T1000 (cell line): Measurements from ENCODE around the gene FGF1.
A peak's percentile ranks its signal among the peaks of the same experiment; 100 is the strongest.

Source experiments
- DNase-seq: peaks from one replicate; lab custom pipeline; 2025; ENCODE audit warnings: mixed read lengths; lab: John Stamatoyannopoulos, UW

Gene FGF1

DNA sequence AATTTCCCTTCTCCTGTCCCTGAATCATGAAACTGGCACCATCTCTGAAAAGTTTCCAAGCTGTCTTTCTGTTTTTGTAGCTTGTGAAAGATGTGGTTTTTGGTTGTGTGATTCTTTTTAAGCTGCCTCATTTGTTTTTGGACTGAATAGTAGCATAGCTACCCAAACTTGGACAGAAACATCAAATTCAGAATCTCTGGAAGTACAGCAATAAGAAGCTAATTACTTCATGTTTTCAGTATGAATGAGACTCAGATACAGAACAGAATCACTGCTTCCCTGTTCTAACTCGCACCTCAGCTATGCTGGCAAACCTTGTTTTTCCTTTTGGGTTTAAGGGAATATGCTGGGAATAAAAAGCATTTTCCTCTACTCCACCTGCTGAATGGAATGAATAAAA lies 101.0 kb downstream of the FGF1 start:
- no peak for DNase-seq

DNA sequence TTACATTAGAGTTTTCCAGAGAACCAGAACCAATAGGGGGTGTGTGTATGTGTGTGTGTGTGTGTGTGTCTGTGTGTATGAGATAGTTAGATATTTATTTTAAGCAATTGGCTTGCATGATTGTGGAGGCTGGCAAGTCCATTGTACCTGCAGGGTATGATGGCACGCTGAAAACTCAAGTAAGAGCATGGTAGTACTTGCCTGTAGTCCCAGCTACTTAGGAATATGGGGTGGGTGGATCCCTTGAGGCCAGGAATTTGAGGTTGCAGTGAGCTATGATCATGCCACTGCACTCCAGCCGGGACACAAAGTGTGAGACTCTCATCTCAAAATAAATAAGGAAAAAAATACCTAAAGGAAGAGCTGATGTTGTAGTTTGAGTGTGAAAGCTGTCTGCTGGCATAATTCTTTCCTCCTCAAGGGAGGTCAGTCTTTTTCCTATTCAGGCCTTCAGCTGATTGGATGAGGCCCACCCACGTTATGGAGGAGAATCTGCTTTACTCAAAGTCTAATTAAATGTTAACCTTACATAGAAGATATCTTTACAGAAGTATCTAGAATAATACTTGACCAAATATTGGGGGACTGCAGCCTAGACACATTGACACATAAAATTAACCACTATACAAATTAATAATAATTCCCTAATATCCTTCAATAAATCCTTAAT lies 107.6 kb downstream of the FGF1 start:
- no peak for DNase-seq

DNA sequence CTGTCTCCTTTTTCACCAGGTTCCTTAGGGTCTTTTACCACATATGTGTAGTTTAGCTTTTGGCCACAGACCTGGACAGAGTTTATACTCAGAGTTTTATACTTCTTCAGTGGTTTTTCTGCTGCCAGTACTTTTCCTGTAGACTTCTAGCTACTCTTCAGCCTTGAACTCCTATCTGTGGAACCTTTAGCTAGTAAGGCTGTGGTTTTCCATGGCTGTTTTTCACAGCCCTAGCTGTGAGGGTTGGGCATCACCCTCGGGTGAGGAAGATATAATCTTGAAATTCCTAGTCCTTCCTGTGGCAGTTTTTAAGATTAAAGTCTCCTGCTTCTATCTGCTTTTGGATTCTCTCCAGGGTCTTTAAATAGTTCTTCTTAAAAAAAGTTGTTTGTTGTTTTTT lies 109.1 kb downstream of the FGF1 start:
- DNase-seq = no peak

DNA sequence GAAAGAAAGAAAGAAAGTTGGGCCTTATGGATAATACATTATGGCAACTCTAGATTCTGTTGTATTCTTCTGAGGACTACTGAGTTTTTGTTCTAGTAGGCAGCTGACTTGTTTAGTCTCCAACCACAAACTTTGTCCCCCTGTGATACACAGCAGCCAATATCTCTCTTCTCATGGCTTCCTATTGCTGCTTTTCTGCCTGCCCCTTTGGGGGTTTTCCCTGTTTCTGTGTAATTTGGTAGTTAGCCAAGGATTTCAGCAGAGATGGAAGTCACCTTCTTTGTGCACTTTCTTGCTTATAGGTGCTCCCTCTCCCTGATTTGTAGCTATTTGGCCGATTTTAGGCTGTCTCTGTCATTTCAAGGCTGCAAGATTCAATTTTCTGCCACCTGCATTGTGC lies 109.6 kb downstream of the FGF1 start:
- no peak for DNase-seq

DNA sequence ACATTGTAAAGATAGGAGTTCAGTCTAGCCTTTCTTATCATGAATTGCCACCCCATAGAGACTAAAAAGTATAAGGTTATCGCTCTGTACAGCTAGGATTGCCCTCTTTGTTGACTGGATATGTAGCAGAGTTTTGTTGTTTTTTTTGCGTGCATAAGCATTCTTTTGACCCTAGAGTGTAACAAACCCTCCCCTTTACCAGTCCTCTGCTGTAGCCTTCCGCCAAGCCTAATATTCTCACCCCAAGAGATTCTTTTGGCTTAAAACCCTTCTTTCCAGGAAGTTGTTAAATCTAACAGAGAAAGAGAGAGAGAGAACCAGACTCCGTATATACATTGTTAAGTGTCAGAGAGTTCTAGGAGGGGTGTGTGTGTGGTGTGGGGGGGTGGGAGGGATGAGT lies 113.9 kb downstream of the FGF1 start:
- DNase-seq = no peak

DNA sequence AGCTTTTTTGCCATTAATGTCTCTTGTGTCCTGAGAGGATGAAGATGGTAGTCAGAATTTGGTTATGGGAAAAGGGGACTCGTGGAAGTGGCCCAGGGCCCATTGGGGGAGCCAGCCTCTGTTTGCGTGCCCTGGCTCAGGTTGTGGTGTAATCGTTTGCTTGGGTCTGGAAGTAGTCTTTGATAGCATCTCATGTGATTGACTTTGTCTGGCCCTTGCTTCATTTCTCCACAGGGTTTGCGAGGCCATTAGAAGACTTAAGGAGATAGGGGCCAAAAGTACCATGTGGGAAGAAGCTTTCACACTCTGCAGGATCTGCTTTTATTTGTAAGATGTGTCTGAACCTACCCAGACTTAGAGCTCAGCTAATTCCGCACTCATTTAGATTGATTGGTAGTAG lies 114.5 kb downstream of the FGF1 start:
- DNase-seq = no peak

DNA sequence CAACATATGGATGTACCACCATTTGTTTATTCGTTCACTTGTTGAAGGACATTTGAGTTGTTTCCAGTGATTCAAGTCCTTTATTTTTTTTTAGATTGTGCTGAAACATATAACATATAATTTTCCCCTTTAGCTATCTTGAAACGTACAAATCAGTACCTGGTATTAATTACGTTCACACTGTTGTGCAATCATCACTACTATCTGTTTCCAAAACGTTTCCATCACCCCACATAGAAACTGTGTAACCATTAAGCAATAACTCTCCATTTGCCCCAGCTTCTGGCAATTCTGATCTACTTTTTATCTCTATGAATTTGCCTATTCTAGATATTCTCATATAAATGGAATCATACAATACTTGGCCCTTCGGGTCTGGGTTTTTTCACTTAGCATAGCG lies 116.0 kb downstream of the FGF1 start:
- no peak for DNase-seq

DNA sequence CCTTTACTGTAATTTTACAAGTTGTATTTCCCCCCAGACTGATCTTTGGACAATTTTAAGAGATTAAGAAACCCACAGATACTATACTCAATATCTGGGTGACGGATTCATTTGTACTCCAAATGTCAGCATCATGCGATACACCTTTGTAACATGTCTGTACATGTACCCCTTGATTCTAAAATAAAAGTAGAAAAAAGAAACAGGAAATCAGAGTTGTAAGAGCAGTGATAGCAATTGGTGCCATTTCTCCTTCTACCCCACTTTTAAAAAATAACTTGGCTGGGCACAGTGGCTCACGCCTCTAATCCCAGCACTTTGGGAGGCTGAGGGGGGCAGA lies 116.9 kb downstream of the FGF1 start:
- no peak for DNase-seq

DNA sequence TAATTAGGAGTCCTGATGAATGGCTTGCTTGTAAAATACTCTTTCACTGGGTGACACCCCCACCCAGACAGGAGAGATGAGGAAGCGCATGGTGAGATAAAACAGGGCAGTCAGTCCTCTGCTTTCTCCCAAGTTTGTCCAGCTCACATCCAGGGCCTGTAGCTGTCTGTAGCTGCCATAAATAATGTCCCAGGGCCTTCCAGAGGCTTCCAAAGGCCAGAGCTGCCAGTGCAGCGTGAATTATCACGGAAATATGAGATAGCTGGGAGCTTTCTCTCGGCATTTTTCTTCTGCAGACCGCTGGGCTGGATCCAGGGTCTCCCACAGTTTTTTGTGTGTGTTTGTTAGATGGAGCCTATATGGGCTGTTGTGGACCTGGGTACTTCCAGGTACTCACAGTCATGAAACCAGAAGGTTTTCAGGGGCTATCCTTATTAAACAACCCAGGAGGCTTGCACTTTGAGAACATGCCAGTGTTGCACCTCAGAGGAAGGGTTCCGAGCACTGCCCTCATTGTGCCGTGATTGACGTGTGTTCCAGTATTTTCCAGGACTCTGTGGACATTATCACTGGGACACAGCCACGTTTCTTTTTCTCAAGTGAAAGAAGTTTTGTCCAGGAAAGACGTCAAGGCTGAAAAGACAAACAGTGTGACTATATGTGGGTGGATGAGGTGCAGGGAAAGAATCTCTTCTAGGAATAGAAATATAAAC lies 117.5 kb downstream of the FGF1 start:
- no peak for DNase-seq

DNA sequence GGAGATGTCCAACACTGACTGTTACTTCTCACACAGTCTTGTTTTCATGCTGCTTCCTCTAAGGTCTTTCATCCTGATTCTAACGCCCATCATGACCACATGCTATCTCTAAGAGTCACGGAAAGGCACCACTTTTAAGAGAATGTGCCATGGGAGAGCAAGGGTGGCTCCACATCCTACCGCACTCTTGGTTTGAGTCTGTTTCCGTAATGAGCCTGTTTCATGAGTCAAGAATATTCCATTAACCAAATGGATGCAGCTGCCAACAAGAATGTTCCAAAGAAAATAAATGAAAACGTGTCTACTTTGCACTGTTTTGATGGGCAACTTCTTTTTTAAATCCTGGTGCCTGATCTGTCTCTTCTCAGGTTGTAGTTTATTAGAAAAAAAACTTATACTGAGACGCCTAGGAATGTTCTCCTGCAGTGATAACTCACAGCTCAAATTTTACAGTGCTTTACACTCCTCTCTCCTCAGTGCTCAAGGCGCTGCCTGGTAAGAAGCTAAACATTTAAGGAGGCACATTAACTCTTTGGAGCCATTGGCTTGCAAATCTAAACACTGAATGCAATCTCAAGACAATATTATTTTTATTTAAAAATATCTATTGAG lies 124.3 kb downstream of the FGF1 start:
- DNase-seq = no peak

DNA sequence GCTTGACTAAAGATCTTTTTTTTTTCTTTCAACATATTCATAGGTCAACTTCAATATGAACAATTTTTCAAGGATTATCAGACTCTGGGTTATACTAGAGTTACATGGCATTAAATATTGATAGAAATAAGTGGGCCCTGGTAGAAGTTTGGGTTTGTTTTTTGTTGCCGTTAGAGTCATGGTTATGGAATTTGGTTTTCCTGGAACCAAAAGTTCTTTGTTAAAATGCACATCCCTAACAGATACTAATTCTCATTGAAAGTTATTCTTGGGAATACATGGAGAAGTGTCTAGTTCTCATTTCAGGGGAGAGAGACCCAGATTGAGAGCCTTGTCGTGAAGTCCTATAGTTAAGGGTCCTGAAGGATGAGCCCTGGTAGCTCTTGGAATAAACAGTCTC lies 124.9 kb downstream of the FGF1 start:
- no peak for DNase-seq

DNA sequence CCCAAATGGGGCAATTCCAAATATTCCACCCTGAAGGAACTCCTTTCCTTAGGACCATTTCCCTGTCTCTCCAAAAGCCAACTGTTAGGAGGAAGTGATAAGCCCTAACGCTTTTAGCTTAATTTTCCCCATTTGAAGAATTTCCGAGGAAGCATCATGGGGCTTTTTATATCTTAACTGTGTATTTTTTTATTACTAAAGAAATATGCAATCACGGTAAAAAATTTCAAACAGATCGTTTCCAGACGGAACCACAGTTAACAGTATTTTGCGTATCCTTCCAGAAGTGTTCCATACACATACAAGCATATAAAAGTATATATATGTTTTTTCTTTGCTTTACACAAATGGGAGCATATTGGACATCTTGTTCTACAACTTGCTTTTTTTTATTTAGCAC lies 133.8 kb downstream of the FGF1 start:
- DNase-seq = no peak

DNA sequence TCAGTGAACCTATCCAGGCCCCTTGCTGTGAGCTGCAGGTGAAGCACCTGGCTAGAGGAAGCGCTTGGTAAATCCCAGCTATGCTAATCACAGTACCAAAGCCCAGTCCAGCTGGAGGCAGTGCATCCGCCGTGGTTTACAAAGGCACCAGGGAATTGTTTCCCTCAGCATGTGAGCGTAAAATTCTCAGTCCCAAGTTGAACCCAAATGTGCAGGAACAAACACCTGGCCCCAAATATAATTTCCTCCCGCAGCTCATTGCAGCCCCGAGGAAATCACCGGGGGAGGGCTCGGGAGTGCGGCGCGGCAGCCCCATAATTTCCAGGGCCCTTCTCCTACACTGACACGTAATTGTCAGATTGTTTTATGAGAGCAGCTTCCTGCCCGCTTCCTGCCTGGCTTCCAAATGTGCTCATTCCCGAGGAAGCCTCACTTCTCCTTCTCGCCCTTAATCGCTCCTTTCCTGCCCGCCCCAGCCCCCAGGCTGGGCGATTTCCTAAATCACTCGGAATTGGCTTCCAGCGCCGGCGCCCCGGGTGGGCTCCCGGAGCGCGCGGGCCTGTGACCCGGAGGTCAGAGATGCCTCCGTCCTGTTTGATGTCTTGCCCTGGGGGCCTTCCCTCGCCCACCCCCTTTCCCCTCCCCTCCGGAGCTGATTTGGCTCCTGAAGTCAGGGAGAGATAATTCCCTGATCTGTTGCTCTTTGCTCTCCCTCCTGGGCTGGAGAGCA lies 134.4 kb downstream of the FGF1 start:
- no peak for DNase-seq

DNA sequence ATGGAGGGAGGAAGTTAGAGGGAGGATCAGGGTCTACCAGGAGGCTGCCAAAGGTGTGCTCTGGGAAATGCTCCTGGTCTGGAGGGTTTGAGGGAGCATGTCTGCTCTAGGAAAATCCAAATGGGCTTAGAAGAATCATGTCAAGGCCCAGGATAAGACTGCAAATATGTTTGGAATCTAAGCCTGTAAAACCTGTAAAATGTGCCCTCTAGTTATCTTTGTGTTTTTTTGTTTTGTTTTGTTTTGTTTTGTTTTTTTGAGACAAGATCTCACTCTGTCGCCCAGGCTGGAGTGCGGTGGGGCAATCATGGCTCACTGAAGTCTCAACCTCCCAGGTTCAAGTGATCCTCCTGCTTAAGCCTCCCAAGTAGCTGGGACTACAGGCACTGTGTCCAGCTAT lies 135.4 kb downstream of the FGF1 start:
- no peak for DNase-seq

DNA sequence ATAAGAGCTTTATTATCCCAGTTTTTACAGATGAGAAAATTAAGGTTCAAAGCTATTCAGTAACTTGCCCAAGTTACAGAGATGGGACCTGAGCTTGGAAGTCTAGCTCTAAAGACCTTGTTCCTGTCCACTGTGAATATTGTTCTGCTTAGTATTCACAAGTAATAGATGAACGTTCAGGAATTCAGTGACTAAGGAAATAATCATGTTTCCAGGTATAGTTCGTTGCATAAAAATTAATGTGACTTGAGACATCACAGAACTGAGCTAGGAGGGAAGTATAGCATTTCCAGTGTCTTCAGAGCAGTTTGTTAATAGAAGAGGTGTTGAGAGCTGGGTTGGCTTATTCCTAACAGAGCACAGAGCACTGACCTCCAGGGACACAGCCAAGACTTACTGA lies 136.1 kb downstream of the FGF1 start:
- DNase-seq = no peak

DNA sequence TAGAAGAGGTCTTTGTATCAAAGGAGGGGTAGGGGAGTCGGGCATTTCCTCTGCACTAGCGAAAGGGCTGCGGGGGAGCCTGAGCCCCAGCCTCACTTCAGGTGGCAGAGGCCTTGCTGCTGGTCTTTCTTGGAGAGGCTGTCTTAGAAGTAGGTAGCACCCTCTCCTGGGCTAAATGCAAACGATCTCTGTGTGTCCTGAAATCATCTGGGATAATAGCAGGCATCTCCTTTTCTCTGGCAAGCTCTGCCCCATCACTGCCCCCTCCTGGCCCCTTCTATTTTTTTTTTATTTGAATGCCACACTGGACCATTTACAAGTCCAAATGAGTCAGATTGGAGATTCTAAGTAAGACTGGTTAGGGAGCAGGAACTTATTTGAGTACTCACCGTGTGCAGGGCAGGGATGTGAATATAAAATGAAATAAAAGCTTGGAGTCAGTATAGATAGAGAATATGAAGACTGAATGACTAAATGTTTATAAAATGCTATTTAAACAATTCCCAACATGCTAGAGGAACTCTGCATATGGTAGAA lies 137.1 kb downstream of the FGF1 start:
- DNase-seq = peak; percentile 80

DNA sequence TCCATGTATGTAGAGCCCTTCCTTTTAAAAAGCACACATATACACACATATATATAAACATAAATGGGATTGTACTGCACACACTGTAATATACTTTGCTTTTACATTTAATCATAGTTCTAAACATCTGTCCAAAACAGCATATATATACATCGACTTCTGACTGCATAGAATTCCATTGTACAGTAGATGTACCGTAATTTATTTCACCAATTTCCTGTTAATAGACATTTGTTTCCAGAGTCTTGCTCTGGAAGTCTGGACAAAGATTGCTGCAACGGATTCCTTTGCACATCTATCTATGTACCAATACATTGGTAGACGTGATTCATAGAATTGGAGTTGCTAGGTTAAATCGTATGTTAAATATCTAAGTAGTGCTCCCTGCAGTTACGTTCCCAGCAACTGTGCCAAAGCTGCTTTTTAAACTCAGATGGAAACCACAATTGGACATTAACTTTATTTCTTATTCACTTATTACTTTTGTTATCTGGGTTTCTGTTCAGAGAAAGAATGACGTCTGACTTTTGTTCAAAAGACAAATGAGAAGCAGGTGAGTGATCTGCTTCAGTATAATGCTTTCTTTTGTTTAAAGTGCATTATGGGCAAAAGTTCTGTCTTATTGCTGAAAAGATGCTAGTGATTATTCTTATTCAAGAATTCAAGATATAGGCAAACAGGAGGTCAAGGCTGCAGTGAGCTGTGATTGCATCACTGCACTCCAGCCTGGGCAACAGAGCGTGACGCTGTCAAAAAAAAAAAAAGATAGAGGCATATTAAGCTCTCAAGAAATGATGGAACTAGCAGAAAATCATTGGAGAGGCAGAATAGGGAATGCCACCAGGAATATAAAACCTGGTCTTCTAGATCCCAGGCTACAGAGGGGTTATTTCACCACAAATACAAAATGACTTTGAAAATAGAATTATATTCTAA lies 138.2 kb downstream of the FGF1 start:
- DNase-seq = no peak

DNA sequence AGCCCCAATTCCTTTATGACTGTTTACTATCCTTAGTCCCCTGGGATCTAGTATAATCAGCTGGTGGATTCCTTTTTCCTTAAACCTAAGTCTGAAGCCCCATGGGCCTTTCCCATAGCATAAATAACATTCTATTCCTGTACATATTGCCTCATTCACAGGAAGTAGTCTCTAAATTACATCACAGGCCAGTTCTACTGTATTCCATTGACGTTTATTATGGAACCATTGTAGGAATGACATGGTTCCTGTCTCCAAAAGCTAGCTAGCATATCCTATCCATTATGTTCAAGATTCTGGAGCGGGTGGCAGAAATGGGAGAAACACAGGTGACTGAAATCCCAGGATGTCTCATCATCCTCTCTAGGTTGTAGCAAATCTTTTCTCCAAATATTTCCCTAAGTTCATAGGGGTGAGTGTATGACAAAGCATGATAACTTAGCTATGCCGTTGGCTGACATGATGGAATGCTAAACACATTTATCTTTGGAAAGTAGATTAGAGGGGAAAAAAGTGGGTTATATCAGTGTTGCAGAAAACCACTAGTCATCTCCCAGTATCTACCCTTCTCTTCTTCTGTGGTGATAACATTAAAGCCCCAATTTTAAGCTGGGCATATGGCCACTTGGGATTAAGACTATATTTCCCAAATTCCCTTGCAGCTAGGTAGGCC lies 140.1 kb downstream of the FGF1 start:
- no peak for DNase-seq

DNA sequence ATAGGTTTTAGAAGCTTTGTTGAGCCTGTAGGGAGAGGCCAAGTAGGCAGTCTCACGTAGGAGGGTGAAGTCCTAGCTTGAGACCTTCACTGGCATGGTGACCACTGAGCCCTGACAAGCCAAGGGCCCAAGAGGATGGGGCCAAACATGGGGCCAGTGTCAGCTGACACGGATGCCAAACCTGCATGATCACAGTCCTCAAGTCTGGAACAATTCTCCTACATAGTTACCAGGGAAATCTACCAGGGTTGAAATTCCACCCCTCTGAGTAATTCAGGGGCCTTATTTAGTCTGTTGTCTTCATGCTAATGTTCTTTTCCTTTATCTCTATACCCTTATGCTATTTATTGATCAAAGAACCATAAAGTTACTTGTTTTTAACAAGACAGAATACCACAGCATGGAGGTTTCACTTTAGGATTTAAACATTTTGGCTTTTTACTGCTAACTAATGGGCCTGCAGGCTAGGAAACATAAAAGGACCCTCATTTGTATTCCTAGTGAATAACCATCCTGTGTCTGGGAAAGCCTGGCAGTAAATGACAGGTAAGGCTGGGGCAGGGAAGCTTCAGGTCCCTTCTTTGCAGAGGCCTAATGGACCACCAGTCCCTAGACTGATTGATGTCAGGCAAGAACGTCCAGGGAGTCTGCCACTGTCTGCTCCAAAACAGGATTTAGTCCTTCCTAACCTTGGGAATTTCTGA lies 140.8 kb downstream of the FGF1 start:
- no peak for DNase-seq

DNA sequence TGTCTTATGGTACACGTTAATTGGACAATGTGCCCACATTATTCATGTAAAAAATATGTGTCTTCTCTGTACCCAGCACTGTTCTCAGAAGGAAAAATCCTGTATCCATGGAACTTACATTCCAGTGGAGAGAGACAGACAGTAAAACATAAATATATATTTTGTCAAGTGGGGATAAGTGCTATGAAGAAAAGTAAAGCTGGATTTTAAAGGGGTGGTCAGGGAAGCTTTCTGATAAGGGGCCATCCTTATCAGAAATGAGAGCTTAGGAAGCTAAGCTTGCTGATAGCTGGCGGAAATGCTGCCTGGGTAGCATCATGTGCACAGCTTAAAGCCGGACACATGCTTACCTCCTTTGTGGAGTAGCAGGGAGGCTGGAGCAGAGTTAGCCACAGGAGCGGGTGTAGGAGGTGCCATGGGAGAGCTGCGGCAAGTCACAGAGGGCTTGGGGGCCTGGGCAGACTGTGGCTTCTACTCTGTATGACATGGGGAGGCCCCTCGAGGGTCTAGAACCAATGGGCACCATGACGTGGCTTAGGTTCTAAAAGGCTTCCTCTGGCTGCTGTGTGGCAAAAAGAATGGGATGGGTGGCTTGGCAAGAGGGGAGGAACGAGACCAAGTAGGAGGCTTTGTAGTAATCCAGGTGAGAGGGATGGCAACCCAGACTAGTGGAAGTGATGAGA lies 141.7 kb downstream of the FGF1 start:
- no peak for DNase-seq
